GM12891 (cell line): ENCODE results near the gene CTSW.

ENCODE experiments used
- DNase-seq: peaks from one replicate; pipeline ENCODE4 v3.0.0; 2011; ENCODE audit warnings: low spot score; ENCODE audit not compliant: insufficient read length
- FAIRE-seq: peaks from 2 replicates; lab custom pipeline; 2011; peaks lifted over from hg19 to GRCh38; lab: Jason Lieb, UNC
- PAX5 ChIP-seq: IDR thresholded peaks from 2 replicates; pipeline ENCODE4 v1.6.1; 2011; ENCODE audit warnings: low read length, moderate library complexity, mild to moderate bottlenecking; ENCODE audit not compliant: insufficient read depth, severe bottlenecking
- POLR2A ChIP-seq: IDR thresholded peaks from 2 replicates; pipeline ENCODE4 v1.6.1; 2011; ENCODE audit warnings: low read depth, low read length, control low read depth
- POLR2AphosphoS5 ChIP-seq: IDR thresholded peaks from 2 replicates; pipeline ENCODE4 v1.6.1; 2011; ENCODE audit warnings: low read depth, low read length, control low read depth
- POU2F2 ChIP-seq: IDR thresholded peaks from 2 replicates; pipeline ENCODE4 v1.6.1; 2011; ENCODE audit warnings: low read depth, mild to moderate bottlenecking, control low read depth, low read length, moderate library complexity
- SPI1 ChIP-seq: IDR thresholded peaks from 2 replicates; pipeline ENCODE4 v1.6.1; 2011; ENCODE audit warnings: low read depth, low read length, control low read depth
- TAF1 ChIP-seq: IDR thresholded peaks from 2 replicates; pipeline ENCODE4 v1.6.1; 2011; ENCODE audit warnings: low read depth, low read length, control low read depth

Gene CTSW

DNA sequence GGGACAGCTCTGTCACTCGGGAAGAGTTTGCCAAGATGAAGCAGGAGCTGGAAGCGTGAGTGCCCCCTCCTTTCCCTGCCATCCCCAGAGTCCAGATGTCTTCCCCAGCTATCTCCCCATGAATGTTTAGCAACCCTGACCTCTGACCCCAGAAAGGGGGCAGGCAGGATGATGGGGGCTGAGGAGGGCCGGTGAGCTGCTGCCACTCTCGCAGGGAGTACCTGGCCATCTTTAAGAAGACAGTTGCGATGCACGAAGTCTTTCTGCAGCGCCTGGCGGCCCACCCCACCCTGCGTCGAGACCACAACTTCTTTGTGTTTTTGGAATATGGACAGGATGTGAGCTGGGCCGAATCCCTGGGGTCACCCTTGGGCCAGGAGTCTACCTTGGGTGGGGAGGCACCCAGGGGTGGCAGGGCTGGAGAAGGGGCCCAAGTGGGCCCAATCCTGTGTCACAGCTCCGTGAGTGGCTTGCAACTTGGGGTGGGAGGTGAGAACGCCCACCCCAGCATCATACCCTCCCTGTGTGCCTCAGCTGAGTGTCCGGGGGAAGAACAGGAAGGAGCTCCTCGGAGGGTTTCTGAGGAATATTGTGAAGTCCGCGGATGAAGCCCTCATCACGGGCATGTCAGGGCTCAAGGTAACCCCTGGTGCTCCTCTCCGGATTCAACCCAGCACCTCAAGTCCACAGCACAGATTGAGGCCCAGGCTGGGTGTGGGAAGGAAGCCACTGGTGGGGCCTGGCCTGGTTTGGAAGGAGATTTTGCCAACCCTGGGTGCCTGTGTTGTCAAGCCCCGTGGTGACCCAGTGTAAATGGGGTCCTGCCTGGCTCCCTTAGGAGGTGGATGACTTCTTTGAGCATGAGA is 29.2 kb upstream of the CTSW start:
- peak; percentile 58 for TF ChIP-seq POLR2AphosphoS5
- TF ChIP-seq POLR2A, result peak; percentile 27; the same call in 1 of the 2 replicates
- TF ChIP-seq TAF1, result no peak
- FAIRE-seq, result no peak
- no peak for DNase-seq

DNA sequence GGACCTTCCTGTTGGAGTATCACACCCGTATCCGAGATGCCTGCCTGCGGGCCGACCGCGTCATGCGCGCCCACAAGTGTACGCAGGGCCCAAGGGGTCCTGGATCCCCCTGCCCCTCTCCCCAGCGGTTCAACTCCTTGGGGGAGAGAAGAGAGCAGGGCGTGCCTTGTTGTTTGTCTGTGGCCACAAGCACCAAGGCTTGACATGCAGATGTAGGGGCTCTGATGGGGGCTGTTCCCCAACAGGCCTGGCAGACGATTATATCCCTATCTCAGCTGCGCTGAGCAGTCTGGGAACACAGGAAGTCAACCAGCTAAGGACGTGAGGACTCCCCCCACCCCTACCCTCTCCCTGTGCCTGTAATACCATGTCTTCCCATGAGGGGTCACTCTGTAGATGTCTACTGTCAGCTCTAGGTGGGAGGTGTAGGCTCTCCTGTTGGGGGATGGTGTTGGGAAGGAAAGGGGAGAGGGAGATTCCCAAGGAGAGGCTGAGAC is 28.5 kb upstream of the CTSW start:
- DNase-seq, result no peak
- no peak; the same call in 1 of the 2 replicates for TF ChIP-seq POU2F2
- peak; percentile 7; the same call in 1 of the 2 replicates for TF ChIP-seq POLR2A
- 0 out of 2 replicates have a peak, but pooled peaks have one; percentile 16 for TF ChIP-seq POLR2AphosphoS5
- no peak for TF ChIP-seq SPI1
- no peak for TF ChIP-seq TAF1
- no peak for TF ChIP-seq PAX5
- FAIRE-seq, result peak; percentile 9

- FAIRE-seq (no peak), DNase-seq (no peak)
- TF ChIP-seq PAX5 (no peak), POU2F2 (peak; percentile 41; the same call in 1 of the 2 replicates), TAF1 (peak; percentile 10; the same call in 1 of the 2 replicates), POLR2AphosphoS5 (peak; percentile 76), SPI1 (no peak), POLR2A (peak; percentile 27; the same call in 1 of the 2 replicates)
Measured at GRCh38 chr11:65851811-65852507, 27.7 kb upstream of the CTSW start.

DNA sequence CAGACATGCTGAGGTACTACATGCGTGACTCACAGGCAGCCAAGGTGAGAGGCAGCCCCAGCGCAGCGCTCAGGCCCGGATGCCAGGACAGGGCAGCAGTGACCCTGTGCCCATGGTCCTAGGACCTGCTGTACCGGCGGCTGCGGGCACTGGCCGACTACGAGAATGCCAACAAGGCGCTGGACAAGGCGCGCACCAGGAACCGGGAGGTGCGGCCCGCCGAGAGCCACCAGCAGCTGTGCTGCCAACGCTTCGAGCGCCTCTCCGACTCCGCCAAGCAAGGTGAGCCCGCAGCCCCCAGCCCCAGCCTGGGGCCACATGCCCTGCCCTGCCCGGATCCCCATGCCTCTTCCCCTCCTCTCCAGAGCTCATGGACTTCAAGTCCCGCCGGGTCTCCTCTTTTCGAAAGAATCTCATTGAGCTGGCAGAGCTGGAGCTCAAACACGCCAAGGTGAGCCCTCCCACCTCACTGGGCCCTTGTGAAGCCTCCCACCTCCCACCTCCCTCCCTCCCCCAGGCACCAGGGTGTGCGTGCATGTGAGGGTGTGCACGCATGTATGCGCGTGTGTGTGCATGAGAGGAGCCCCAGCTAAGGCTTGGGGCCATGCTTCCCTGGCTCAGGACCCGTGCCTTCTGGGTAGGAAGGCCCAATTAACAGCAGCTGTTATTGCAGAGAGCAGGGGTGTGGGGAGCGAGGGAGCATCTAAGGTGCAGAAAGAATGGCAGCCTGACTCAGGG is 27.0 kb upstream of the CTSW start:
- DNase-seq, result no peak
- FAIRE-seq, result no peak
- TF ChIP-seq POU2F2 (peak; percentile 8; the same call in 1 of the 2 replicates), POLR2AphosphoS5 (peak; percentile 23), PAX5 (no peak), POLR2A (peak; percentile 48), SPI1 (no peak), TAF1 (no peak)

DNA sequence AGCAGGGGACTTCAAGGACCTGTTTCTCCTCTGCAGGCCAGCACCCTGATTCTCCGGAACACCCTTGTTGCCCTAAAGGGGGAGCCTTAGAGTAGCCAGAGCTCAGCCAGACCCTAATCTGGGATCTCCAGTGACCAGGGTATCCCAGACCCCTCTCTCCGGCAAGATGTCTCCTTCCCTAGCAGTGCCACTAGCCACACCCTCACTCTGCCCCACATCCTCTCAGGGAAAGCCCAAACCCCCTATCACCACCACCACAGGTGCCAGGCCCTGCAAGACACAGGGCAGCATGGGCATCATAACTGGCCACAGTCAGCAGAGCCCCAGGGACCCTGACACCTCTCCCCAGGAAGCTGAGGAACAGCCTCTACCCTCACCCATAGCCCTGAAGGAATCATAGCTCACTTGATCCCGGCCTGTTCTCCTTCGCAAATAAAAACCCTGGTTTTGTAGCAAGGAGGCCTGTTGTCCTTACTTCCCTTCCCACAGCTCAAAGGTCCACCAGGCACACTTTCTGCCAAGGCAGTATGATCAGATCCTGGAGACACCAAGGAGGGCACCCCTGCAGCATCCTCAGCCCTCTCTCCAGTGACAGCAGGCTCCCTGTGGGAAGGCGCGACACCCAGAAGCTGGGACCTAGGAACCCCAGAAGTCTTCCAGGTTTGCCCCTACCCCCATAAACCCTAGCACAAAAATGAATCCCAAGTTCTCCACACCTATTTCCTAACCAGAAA is 26.2 kb upstream of the CTSW start:
- FAIRE-seq (no peak), DNase-seq (no peak)
- 0 out of 2 replicates have a peak, but pooled peaks have one; percentile 8 for TF ChIP-seq POU2F2
- TF ChIP-seq SPI1, result no peak
- peak; percentile 54; the same call in 1 of the 2 replicates for TF ChIP-seq POLR2AphosphoS5

DNA sequence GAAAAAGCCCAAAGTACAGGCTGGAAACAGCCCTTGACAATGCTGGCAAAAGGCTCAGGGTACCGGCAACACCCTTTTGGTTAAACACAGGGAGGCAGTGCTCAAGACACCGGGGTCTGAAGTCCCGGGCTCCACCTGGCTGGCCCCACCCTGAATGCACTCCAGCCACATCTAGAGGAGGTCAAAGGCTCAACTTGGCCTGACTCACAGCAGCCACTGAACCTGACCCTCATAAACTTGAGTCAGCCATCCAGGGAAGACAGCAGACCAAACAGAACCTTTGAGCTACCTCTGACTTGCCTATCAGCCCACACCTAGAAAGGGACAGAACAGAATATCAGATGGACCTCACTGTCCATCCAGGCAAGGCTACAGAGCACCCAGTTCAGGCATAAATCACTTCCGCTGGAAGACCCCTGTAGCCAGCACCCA is 25.5 kb upstream of the CTSW start:
- TF ChIP-seq TAF1, result no peak
- TF ChIP-seq PAX5, result no peak
- TF ChIP-seq SPI1, result no peak
- TF ChIP-seq POLR2AphosphoS5, result peak; percentile 27; the same call in 1 of the 2 replicates
- no peak for TF ChIP-seq POU2F2
- no peak; the same call in 1 of the 2 replicates for TF ChIP-seq POLR2A
- DNase-seq (no peak), FAIRE-seq (no peak)

DNA sequence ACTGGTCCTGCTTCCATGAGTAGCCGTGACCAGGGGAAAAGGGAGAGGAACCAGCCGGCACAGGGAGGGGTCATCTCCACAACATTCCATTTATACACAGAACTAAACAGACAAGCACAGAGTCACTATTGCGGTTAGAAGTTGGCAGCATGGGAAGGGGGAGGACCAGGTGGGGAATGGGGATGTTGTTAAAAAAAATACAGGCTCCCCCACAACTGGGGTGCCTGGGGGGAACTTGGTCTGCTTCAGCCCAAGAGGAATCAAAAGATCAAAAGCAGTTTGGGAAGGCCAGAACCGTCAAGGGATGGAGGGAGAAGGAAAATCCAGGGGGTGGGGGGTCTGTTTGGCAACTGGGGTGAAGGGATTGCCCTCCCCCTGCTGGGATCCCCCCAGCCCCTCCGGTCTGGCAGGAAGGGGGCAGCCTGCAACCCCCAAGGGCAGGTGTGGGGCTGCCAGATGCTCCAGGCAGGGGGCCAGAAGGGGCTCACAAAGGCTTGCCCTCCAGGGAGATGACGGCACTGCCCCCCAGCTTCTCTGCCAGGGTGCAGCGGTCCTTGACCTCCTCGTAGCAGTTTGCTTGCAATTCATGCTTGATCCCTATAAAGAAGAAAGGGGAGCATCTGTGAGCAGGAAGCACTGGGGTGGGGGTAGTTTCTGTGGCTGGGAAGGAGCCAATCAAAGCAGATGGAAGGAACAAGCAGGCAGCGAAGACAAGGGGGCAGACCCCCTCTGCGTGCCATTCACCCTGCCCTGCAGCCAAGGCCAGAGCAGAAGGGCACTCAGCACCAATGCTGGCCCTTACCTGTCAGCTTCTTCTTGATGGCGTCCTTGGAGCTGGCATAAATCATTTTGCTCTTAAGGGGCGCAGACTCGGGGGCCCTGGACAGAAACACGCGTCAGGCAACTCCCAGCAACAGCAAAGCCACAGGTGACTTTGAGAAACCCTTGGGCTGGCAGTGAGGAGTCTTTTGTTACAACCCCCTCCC is 24.5 kb upstream of the CTSW start:
- TF ChIP-seq PAX5 (no peak), SPI1 (no peak), POLR2A (no peak; the same call in 1 of the 2 replicates), POLR2AphosphoS5 (no peak), POU2F2 (no peak), TAF1 (no peak)
- DNase-seq (no peak), FAIRE-seq (no peak)
